CD4-positive, alpha-beta T cell treated with Interleukin-12 subunit alpha and Interleukin-12 subunit beta, for 1 hour (primary cell): ENCODE data around the gene PRKCE.
"Not testable (repeated sequence)": the region's sequence is repeated elsewhere in the genome, so short reads cannot be mapped to it uniquely, and the experiment has no call there.

ENCODE experiments used
- DNase-seq: peaks from one replicate; pipeline ENCODE4 v3.0.0-alpha.2; 2020

The PRKCE gene

DNA sequence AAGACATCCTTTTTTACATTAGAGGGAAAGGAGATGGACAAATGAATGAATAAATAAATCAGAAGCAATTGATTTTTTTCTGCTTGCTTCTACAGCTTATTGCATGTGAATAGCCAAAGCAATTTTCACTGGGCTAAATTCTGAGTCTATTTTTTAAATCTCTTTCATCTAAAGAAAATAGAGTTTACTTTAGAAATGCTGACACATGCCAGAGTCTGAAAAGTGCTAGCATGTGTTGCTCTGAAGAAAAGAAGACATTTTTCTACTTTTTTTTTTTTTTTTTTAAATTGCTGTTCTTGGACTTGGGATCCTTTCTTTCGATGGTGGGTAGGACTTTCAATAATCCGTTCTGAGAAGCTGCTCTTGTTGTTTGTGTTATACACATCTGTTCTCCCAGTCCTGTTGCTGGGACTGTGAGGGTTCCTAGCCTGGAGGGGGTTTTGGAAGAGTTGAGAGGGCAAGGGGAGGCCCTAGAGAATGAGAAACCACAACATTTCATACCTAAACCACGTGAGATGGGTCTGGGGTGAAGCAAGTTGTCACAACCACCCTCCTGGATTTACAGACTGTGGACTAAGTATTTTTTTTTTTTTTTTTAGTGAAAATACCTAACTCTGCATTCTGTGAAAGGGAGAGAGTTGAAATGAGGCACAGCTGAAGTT, 193.5 kb downstream of the PRKCE start:
- no peak for DNase-seq

DNA sequence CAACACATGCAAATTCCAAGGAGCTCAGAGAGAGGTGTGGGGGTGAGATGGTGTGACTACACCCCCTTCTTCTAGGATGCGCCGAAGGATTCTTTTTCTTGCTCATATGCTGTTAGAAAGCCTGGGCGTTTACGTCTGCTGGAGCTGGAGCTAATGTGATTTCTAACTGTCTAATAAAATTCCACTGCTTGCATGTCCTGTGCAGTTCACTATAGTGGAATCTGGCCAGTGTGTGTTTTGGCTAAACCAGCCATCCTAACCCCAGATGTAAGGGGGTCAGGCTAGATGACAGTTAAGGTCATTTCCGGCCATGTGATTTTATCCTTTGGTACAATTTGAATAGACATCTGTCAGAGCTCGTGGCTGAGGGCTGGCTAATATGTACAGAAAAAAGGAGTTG, 194.1 kb downstream of the PRKCE start:
- no peak for DNase-seq

DNA sequence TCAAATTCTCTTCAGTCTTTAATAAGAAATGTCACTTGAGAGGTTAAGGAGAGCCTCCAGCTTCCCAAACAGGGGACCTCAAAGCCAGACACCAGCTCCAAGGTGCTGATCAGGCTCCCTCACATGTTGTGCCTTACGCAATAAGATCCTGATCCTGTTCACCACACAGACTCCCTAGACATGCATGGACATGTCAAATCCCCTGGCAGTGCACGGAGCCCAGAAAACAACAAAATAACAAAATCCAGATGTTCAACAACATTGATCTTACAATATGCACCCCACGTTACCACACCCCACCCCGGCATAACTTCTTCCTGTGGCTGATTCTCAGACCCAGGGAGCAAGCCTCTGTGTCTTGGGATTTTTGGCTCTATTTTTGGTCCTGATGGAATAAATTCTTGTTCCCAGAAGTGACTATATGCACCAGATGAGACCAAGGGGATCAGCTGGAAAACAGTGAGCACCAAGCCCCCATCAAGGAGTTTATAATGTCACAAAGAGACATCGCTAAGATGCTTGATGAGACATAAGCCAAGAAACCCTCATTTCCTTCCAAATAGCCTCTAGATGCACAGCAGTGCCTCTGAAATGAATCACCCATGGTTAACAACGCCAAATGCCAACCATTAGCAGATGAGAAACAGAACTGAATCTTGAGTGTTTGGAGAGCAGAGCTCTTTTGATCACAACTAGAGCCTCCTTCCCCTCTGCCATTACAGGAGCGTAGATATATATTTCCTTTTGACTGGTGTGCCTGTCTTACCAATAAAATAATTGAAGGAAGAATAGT, 198.2 kb downstream of the PRKCE start:
- DNase-seq = no peak

GRCh38 chr2:45850558-45850957, 199.1 kb downstream of the PRKCE start:
- DNase-seq = no peak

DNA sequence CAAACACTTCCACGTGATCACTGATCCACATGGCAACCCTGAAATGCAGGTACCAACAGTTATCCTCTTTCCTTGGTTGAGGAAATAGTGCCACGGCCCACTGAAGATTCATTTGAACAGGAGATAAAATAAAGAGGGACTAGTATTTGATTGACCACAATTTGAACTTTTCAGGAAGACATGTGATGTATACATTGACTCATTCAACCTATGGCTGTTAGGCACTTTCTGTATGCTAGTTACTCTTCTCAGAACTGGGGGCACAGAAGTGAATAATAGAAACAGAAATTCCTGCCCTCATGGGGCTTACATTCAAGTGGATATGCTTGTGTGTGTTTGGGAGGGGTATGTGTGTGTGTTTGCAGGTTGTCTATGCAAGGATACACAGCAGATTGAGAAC, 199.6 kb downstream of the PRKCE start:
- DNase-seq = no peak

- DNase-seq = no peak
These were observed 200.3 kb downstream of the PRKCE start for GRCh38 chr2:45851576-45852304.

DNA sequence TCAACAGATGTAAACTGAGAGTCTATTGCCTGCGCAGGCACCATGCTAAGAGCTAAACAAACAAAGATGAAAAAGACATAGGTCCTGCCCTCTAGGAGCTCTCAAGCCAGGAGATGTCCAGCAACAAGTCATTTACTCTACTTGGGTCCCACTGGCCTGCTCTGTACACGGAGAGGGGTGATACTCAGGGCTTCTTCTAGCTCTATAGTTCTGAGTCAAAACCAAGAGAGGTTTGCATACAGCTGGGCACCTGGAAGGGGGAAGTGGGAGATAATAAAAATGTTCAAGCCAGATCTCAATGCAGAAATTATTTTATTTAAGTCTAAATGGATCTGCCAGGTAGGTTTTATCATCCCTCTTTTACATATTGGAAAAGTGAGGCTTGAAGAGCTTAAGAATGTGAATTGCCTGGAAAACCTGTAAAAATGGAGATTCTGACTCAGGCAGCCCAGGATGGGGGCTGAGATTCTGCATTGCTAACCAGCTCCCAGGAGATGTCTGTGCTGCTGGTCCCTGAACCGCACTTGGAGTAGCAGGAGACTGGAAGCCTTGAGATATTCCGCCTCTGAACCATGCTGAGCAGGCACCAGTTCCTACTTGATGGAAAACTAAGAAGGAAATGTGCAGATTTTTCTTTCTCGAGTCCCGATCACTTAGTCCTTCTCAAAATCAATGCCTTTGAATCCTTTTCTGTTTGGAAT, 201.1 kb downstream of the PRKCE start:
- no peak for DNase-seq

DNA sequence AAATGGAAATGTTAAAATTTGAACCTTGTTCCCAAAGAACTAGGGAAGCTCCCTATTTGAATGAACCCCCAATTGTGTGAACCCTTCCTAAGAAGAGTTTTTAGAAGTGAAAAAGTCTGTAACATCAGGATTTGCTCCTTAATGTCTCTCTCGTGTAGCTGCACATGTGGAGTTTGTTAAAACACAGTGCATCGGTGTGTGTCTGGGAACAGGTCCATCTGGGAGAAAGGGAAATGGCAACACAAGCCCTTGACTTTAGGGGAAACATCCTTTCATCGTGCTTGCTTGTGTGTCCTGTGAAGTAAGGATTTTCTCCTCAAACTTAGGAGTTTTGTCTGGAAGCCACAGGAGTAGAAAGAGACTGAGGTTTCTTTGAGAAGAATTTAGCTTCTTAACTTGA, 203.9 kb downstream of the PRKCE start:
- no peak for DNase-seq

- DNase-seq = no peak
These were observed 205.2 kb downstream of the PRKCE start for GRCh38 chr2:45856391-45857274.

DNA sequence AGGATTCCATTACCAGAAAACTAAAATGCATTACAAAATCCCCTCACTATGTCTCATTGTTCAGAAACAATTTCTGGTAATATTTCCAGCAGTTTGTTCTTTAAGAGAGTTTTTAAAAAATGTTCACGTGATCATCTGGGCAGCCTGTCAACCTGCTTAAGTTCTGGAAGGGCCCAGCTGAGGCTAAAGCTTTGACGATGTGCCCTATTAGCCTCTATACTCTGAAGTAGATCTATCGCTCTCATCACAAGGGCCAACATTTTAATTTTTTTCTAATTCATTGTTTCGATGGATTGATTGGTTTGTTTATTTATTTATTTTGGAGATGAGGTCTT, 205.8 kb downstream of the PRKCE start:
- DNase-seq = no peak

- DNase-seq = no peak
These were observed 206.5 kb downstream of the PRKCE start for GRCh38 chr2:45857867-45858520.

DNA sequence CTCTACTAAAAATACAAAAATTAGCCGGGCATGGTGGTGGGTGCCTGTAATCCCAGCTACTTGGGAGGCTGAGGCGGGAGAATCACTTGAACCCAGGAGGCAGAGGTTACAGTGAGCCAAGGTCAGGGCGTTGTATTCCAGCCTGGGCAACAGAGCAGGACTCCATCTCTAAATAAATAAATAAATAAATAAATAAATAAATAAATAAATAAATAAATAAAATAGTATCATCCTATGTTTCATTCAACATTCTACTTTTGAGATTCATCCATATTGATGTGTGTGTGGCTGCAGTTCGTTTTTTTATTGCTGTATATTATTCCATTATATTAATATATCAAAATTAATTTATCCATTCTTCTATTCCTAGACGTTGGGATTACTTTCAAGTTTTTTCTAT, 207.4 kb downstream of the PRKCE start:
- not testable (repeated sequence) for DNase-seq

- no peak for DNase-seq
These were observed 208.2 kb downstream of the PRKCE start for GRCh38 chr2:45859682-45860081.

DNA sequence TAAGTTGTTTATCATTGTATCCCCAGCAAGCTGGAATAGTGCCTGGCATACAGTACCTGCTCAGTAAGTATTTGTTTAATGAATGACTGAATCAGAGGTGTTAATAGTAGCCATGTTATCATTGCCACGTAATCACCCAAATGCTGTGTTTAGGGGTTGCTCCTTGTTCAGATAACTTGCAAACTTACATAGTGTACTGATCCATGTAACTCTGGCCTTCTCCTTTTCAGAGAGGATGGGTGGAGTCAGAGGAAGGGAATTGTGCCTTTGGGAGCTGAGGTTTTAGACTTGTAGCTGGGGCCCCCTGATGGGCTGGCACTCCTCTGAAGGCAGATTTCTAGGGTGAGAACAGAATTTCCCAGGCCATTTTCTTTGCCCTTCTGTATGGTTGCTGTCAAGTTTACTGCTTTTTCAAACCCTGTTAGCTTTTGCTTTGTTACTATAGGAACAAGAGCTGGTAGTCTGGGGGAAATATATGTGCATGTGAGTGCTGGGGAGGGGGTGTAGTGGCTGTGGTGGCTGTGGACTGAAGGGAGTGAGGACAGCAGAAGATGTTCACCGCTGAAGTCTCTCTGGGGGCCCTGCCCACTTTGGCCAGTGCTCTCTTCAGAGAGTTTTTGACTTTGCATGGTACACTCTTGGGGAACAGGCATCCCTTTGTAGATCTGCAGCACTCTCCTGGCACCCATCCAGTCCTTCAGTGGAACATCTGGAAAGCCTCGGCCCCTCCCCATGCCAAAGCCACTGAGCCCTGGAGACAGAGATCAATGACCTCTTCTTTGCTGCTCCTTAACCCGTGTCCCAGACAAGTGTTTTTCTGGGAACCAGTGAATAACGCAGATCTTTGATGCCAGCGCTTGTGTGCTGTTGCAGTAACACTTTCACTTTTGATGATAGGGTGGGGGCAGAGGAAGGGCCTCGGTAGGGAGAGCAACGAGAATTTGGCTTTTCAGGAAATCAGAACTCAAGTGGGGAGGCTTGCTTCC, 209.0 kb downstream of the PRKCE start:
- peak; percentile 12 for DNase-seq

DNA sequence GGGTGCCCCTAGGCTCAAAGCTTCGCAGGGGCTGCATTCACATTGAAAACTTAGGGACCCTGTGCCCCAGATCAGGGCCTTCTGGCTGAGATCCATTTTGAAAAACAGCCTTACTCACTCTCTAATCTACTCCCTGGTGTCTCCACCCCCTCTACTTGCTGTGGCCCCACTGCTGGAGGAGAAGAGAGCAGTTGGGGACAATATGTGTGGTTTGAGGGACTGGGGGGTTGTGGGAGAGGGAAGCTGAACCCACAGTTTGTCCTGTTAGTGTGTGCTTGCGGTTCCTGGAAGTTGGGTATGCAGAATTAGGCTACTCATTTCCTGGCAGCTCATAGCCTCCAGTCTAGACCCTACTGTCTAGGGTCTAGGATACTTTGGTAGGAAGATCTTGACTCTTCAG, 211.4 kb downstream of the PRKCE start:
- DNase-seq = no peak

GRCh38 chr2:45864121-45864520, 212.6 kb downstream of the PRKCE start:
- DNase-seq = no peak

- no peak for DNase-seq
These were observed 215.9 kb downstream of the PRKCE start for GRCh38 chr2:45867349-45867748.

DNA sequence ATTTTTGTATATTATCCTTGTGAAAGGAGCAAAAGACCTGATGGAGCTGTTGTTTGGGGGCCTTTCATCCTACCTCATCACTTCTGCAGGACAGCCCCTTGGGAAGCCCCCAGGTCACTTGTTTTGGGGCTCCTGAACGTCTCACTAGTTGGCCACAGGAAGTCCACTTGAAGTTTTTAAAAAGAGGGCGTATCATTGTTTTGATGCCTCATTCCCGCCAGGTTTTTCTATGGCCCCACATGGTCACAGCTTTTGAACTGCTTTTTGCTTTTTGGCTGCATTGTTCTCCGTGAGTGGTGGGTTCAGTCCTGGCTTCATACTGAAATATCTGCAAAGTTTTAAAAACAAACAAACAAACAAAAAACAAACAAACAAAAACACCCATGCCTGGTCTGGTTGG, 216.3 kb downstream of the PRKCE start:
- no peak for DNase-seq

GRCh38 chr2:45869165-45869501, 217.7 kb downstream of the PRKCE start:
- DNase-seq = no peak

- DNase-seq = no peak
These were observed 219.6 kb downstream of the PRKCE start for GRCh38 chr2:45871025-45871424.

DNA sequence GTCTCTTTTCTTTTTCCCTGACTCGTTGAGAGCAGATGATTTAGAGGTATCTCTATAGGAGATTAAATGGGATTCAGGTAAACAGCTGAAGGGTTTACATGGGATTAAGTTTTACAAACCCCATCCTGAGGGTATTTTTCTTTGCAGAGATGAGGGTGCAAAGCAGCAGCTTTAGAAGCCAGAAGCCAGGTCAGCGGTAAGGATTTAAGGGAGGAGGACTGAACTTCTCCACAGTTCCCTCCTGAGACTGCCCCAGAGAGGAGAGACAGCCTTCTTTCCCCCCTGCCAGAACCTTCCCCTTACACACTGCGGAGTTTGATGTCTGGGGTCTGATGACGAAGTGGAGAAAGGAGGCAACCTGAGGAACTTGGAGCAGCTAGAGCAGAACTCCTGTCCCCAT, 220.1 kb downstream of the PRKCE start:
- DNase-seq = no peak
